CD4-positive, alpha-beta T cell (primary cell): Measurements from ENCODE around the gene P2RX2. TPM values are rescaled to one million over a fixed set of nuclear protein-coding genes. Genes with fewer than 3 reads are reported as not detected.

Experiments
- ATAC-seq: fragments of 200-7000 bp; cut with Tn5 transposase; one replicate; pipeline ENCODE4 v1.10.0; 2022; ENCODE audit warnings: mild to moderate bottlenecking; ENCODE audit not compliant: poor library complexity
- CTCF ChIA-PET: fragments of 350-600 bp; sonication (Branson Sonifier 250); formaldehyde crosslinking; loops from one replicate; lab custom pipeline; 2021; ENCODE audit warnings: antibody characterized with exemption, inconsistent platforms; lab: Charles Lee
- POLR2A ChIA-PET: fragments of 350-600 bp; sonication (Branson Sonifier 250); formaldehyde crosslinking; loops from one replicate; lab custom pipeline; 2021; ENCODE audit warnings: antibody characterized with exemption, inconsistent platforms; lab: Charles Lee
- DNase-seq, 14 experiments: peaks; one replicate each; pipeline ENCODE4 v3.0.0-alpha.2; 2013 to 2020; ENCODE audit warnings: mixed read lengths in 2 of 14
- H3K27ac ChIP-seq, 2 donors: one replicate each; pipeline versions ENCODE4 v1.5.1 to v1.7.0; 2013; ENCODE audit warnings: low read length in 2 of 2, low read depth in 1 of 2, mild to moderate bottlenecking in 1 of 2
- H3K27me3 ChIP-seq, 2 experiments: 1 replicate in 1 of 2; 2 replicates in 1 of 2; pipeline versions ENCODE4 v1.6.1 to v1.7.0; 2013; ENCODE audit warnings: low read length in 2 of 2, control low read depth in 1 of 2, mild to moderate bottlenecking in 1 of 2, moderate library complexity in 1 of 2; ENCODE audit not compliant: insufficient read depth in 2 of 2, control insufficient read depth in 1 of 2
- H3K36me3 ChIP-seq: one replicate; pipeline ENCODE4 v1.6.1; 2013; ENCODE audit warnings: low read length, control low read depth; ENCODE audit not compliant: insufficient read depth
- H3K4me1 ChIP-seq: one replicate; pipeline ENCODE4 v1.6.1; 2013; ENCODE audit warnings: low read length, control low read depth; ENCODE audit not compliant: insufficient read depth
- H3K4me3 ChIP-seq: one replicate; pipeline ENCODE4 v1.5.1; 2013; ENCODE audit warnings: mild to moderate bottlenecking, low read length, moderate library complexity
- H3K9me3 ChIP-seq, 2 experiments: 1 replicate in 1 of 2; 2 replicates in 1 of 2; pipeline versions ENCODE4 v1.6.1 to v1.7.0; 2013; ENCODE audit warnings: low read length in 2 of 2, mild to moderate bottlenecking in 2 of 2, control low read depth in 1 of 2, moderate library complexity in 1 of 2; ENCODE audit not compliant: control insufficient read depth in 1 of 2, insufficient read depth in 1 of 2
- H3K27ac Mint-ChIP-seq: one replicate; pipeline ENCODE4 v1.8.0; 2020; ENCODE audit warnings: mixed read lengths
- H3K27me3 Mint-ChIP-seq: one replicate; pipeline ENCODE4 v1.8.0; 2021; ENCODE audit warnings: mixed read lengths
- H3K36me3 Mint-ChIP-seq: one replicate; pipeline ENCODE4 v1.8.0; 2021; ENCODE audit warnings: low read depth, mixed read lengths
- H3K4me1 Mint-ChIP-seq: one replicate; pipeline ENCODE4 v1.8.0; 2021; ENCODE audit warnings: low read depth, mixed read lengths
- H3K4me3 Mint-ChIP-seq: one replicate; pipeline ENCODE4 v1.8.0; 2020; ENCODE audit warnings: mild to moderate bottlenecking, mixed read lengths
- H3K9me3 Mint-ChIP-seq: one replicate; pipeline ENCODE4 v1.8.0; 2020; ENCODE audit warnings: mixed read lengths
- intact Hi-C, 2 experiments: fragments of 100-400 bp; cut with DNase I in 1 of 2; cut with micrococcal nuclease in 1 of 2; formaldehyde crosslinking; loops; one replicate each; pipeline versions ENCODE4 v1.15.1 to v1.9.0; 2023 to 2025; cut with DNase I, micrococcal nuclease
- total RNA-seq, 174 experiments: library from RNA in 2 of 174; stranded (reverse) in 2 of 174; gene quantifications; one replicate each; pipeline ENCODE4 v1.2.3 and lab custom pipeline; 2021 to 2026
- TF ChIP-seq, protein P1 (sequence below): fragments of 200-600 bp; IDR thresholded peaks from one replicate; pipeline ENCODE4 v1.8.0; 2022; ENCODE audit warnings: antibody characterized with exemption, mild to moderate bottlenecking

The P2RX2 gene
- total RNA-seq, 2 experiments from 2014 or later = not detected

DNA sequence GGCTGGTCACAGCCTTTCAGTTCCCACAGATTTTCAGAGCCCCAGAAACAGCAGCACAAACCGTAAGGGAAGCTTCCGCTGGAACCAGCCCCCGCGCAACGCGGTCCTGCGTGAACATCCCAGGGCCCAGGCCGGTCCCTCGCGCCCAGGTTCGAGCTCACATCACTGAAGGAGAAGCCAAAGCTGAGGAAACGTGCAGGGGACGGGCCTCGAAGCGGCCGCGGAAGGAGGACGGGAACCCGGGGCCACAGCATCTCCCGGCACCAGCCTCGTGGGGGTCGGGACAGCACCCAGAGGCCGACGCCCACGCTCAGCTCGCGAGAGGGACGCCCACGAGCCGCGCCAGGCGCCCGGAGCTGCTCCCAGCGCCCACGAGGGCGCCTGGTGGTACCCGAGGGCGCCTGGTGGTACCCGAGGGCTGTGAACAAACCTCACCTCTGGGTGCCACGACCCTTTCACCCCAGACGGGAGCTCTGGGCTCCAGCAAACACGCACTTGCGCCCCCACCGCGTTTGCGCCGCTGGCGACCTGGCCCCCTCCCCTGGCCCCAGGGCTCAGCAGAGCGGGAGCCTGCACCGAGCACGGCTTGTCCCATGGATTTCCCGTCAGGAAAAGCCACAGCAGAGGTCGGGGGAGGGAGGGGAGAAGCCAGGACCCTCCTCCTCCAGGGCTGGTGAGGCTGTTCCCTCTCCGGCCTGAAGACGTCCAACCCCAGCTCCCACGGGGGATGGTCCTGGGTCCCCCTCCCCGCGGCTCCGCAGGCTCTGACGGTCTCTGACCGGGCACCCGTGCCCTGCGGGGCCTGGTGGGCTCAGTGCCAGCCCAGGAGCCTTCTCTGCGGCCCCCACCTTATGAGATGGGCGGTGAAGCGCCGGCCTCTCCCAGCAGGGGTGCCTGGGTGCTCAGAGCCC lies 15.1 kb upstream of the P2RX2 start:
- DNase-seq (peak in 1 of 14 experiments; percentile 17), ATAC-seq (no peak)
- TF ChIP-seq, protein P1, sequence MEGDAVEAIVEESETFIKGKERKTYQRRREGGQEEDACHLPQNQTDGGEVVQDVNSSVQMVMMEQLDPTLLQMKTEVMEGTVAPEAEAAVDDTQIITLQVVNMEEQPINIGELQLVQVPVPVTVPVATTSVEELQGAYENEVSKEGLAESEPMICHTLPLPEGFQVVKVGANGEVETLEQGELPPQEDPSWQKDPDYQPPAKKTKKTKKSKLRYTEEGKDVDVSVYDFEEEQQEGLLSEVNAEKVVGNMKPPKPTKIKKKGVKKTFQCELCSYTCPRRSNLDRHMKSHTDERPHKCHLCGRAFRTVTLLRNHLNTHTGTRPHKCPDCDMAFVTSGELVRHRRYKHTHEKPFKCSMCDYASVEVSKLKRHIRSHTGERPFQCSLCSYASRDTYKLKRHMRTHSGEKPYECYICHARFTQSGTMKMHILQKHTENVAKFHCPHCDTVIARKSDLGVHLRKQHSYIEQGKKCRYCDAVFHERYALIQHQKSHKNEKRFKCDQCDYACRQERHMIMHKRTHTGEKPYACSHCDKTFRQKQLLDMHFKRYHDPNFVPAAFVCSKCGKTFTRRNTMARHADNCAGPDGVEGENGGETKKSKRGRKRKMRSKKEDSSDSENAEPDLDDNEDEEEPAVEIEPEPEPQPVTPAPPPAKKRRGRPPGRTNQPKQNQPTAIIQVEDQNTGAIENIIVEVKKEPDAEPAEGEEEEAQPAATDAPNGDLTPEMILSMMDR = no peak
- Mint-ChIP-seq H3K36me3 (no peaks in the 10 kb centered on the region), H3K4me1 (peaks cover 18% of the 10 kb centered on the region), H3K27ac (no peak overlapping the region), H3K27me3 (peaks cover 55% of the 10 kb centered on the region), H3K9me3 (no peaks in the 10 kb centered on the region), H3K4me3 (no peak overlapping the region)
- Histone ChIP-seq H3K4me3 (no peak overlapping the region), H3K4me1 (peaks cover 24% of the 10 kb centered on the region), H3K27ac (no peak overlapping the region), H3K9me3 (peaks cover 0 to 22% of the 10 kb centered on the region in 2 experiments), H3K36me3 (no peaks in the 10 kb centered on the region), H3K27me3 (peaks cover 21 to 37% of the 10 kb centered on the region in 2 experiments)
- intact Hi-C loops = no loop called here
- ChIA-PET CTCF (interaction anchor here (1.7 kb wide), 1 partner anchor 11 kb away, joined by 4 read pairs; no protein-coding TSS in a partner anchor), POLR2A (no interaction called here)

DNA sequence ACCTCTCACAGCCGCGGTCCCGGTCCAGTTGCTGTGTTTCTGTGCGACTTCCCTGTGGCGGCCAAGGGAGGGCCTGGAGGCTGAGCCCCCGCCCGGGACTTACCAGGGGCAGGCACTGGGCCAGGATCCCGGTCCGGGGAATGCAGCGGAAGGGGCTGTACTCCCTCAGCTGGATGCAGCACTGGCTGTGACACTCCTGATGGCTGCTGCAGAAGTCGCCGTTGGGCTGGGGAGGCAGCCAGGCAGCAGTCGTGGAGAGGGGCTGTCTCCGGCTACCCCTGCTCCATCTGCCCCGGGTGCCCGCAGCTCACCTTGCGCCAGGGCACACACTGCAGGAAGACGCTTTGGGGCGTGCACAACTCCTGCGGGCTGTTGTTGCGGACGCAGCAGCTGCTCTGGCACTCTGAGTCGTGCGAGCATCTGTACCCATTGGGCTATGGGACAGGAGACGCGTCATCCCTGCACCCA lies 14.4 kb upstream of the P2RX2 start:
- Mint-ChIP-seq H3K4me3 (no peak overlapping the region), H3K36me3 (no peaks in the 10 kb centered on the region), H3K27ac (no peak overlapping the region), H3K4me1 (peaks cover 13% of the 10 kb centered on the region), H3K9me3 (no peaks in the 10 kb centered on the region), H3K27me3 (peaks cover 57% of the 10 kb centered on the region)
- peak; percentile 30 for ATAC-seq
- H3K27ac ChIP-seq = no peak overlapping the region
- no peaks in the 10 kb centered on the region for H3K36me3 ChIP-seq
- peaks cover 21 to 43% of the 10 kb centered on the region in 2 experiments for H3K27me3 ChIP-seq
- peaks cover 0 to 22% of the 10 kb centered on the region in 2 experiments for H3K9me3 ChIP-seq
- TF ChIP-seq, protein P1 = no peak
- peak in 1 of 14 experiments; percentile 16 for DNase-seq
- H3K4me3 ChIP-seq = no peak overlapping the region
- ChIA-PET POLR2A (no interaction called here), CTCF (interaction anchor here (1.7 kb wide), 1 partner anchor 11 kb away, joined by 4 read pairs; no protein-coding TSS in a partner anchor)
- H3K4me1 ChIP-seq = peaks cover 19% of the 10 kb centered on the region
- intact Hi-C loops = no loop called here

DNA sequence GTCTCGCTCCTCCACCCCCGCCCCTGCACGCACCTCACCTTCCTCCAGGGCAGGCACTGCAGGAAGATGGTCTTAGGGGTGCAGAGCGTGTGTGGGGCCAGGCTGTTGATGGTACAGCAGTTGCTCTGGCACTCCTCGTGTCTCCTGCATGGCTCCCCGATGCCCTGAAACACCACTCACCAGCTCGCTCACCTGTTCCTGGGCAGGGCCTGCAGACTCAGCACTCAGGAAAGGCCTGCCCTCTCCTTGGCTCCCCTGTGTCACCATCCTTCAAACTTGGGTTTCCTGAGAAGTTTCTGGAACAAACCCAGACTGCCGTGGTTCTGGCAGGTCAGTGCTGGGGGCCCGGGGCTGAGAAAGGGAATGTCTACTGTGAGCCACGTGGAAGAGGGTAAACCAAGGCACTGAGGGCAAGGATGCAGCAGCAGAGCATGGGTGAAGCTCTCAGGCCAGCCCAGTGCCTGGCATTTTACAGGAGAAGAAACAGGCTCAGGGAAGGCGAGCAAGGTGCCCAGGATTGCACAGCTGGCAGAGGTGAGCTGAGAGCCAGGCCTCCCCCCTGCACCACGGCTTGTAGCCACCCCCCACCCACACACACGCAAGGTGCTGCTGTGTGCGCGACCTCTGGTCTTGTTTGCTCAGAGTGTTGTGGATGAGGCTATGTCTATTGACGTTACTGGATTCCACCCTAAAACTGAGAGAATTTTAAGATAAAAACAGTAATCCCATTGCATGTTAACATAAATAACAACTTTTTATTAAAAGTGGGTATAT lies 13.7 kb upstream of the P2RX2 start:
- H3K36me3 Mint-ChIP-seq = no peaks in the 10 kb centered on the region
- Histone ChIP-seq H3K4me1 (peaks cover 17% of the 10 kb centered on the region), H3K27ac (no peak overlapping the region), H3K4me3 (no peak overlapping the region), H3K27me3 (peaks cover 25 to 50% of the 10 kb centered on the region in 2 experiments), H3K9me3 (peaks cover 0 to 23% of the 10 kb centered on the region in 2 experiments), H3K36me3 (no peaks in the 10 kb centered on the region)
- peaks cover 7% of the 10 kb centered on the region for H3K4me1 Mint-ChIP-seq
- DNase-seq (peak in 1 of 14 experiments; percentile 6), ATAC-seq (no peak)
- intact Hi-C loops = no loop called here
- ChIA-PET CTCF (no interaction called here), POLR2A (no interaction called here)
- peaks cover 59% of the 10 kb centered on the region for H3K27me3 Mint-ChIP-seq
- TF ChIP-seq, protein P1 = no peak
- H3K4me3 Mint-ChIP-seq = no peak overlapping the region
- H3K9me3 Mint-ChIP-seq = no peaks in the 10 kb centered on the region
- no peak overlapping the region for H3K27ac Mint-ChIP-seq
